A673 (cell line): ENCODE results near the gene C3orf20.

Experiments used
- CTCF ChIP-seq: fragments of 300-800, 200-600 bp; sonication (generic); conservative IDR thresholded peaks from 2 replicates; pipeline ENCODE4 v1.5.1; 2017; ENCODE audit warnings: low read depth, mild to moderate bottlenecking, antibody characterized with exemption, low read length, moderate library complexity, mixed read lengths
- EZH2 ChIP-seq: fragments of 200-600 bp; sonication (generic); IDR thresholded peaks from 2 replicates; pipeline ENCODE4 v1.6.1; 2017; ENCODE audit warnings: borderline replicate concordance, low read depth, mild to moderate bottlenecking, mixed read lengths, antibody characterized with exemption, low read length; ENCODE audit not compliant: poor library complexity, severe bottlenecking

- TF ChIP-seq CTCF (no peak), EZH2 (no peak)
Measured at GRCh38 chr3:14741510-14741909, 66.6 kb downstream of the C3orf20 start.
